ENCODE data around the gene C21orf91. TPM values are rescaled to one million over a fixed set of nuclear protein-coding genes. Genes with fewer than 3 reads are reported as not detected.

C21orf91 gene
- polyA plus RNA-seq, 4 donors: 1.8 to 8.3 (median 2.1) TPM

- H3K9me3 ChIP-seq (ENCODE audit: control insufficient read depth in 2 of 2, insufficient read depth in 1 of 2, low read depth in 1 of 2, low read length in 1 of 2): no peaks in the 10 kb centered on the region
- H3K27me3 ChIP-seq (ENCODE audit: control insufficient read depth in 3 of 3, insufficient read depth in 3 of 3, low read length in 3 of 3): no peaks in the 10 kb centered on the region
- no peaks in the 10 kb centered on the region for H3K36me3 ChIP-seq (ENCODE audit: control insufficient read depth in 3 of 3, insufficient read depth in 2 of 3, low read depth in 1 of 3, low read length in 3 of 3)
- no peaks in the 10 kb centered on the region for H3K4me1 ChIP-seq (ENCODE audit: control insufficient read depth in 3 of 3, insufficient read depth in 2 of 3, low read depth in 1 of 3, low read length in 2 of 3)
- DNase-seq: no peak
- no peak overlapping the region for H3K27ac ChIP-seq (ENCODE audit: low read depth in 1 of 3, low read length in 2 of 3)
- FAIRE-seq: no peak
- H3K4me3 ChIP-seq (ENCODE audit: low read depth in 1 of 3, low read length in 3 of 3): no peak overlapping the region
- 83 to 89% (median 89%) methylated on average over 9 of the region's 9 CpGs for WGBS, 3 donors
Observed at GRCh38 chr21:17763288-17764037, 55.7 kb downstream of the C21orf91 start.

- Histone ChIP-seq H3K9me3 (ENCODE audit: control insufficient read depth in 2 of 2, insufficient read depth in 1 of 2, low read depth in 1 of 2, low read length in 1 of 2) (no peaks in the 10 kb centered on the region), H3K27me3 (ENCODE audit: control insufficient read depth in 3 of 3, insufficient read depth in 3 of 3, low read length in 3 of 3) (no peaks in the 10 kb centered on the region), H3K36me3 (ENCODE audit: control insufficient read depth in 3 of 3, insufficient read depth in 2 of 3, low read depth in 1 of 3, low read length in 3 of 3) (no peaks in the 10 kb centered on the region), H3K4me1 (ENCODE audit: control insufficient read depth in 3 of 3, insufficient read depth in 2 of 3, low read depth in 1 of 3, low read length in 2 of 3) (no peaks in the 10 kb centered on the region), H3K4me3 (ENCODE audit: low read depth in 1 of 3, low read length in 3 of 3) (no peak overlapping the region), H3K27ac (ENCODE audit: low read depth in 1 of 3, low read length in 2 of 3) (no peak overlapping the region)
- DNase-seq (no peak), FAIRE-seq (no peak)
- WGBS, 3 donors: 62 to 91% (median 83%) methylated on average over 4 of the region's 4 CpGs
Observed at GRCh38 chr21:17759511-17760178, 59.5 kb downstream of the C21orf91 start.

- FAIRE-seq (no peak), DNase-seq (no peak)
- Histone ChIP-seq H3K9me3 (ENCODE audit: control insufficient read depth in 2 of 2, insufficient read depth in 1 of 2, low read depth in 1 of 2, low read length in 1 of 2) (no peaks in the 10 kb centered on the region), H3K4me1 (ENCODE audit: control insufficient read depth in 3 of 3, insufficient read depth in 2 of 3, low read depth in 1 of 3, low read length in 2 of 3) (no peaks in the 10 kb centered on the region), H3K4me3 (ENCODE audit: low read depth in 1 of 3, low read length in 3 of 3) (no peak overlapping the region), H3K27me3 (ENCODE audit: control insufficient read depth in 3 of 3, insufficient read depth in 3 of 3, low read length in 3 of 3) (no peaks in the 10 kb centered on the region), H3K36me3 (ENCODE audit: control insufficient read depth in 3 of 3, insufficient read depth in 2 of 3, low read depth in 1 of 3, low read length in 3 of 3) (no peaks in the 10 kb centered on the region), H3K27ac (ENCODE audit: low read depth in 1 of 3, low read length in 2 of 3) (no peak overlapping the region)
- WGBS, 3 donors: 74 to 89% (median 87%) methylated on average over 4 of the region's 4 CpGs
Observed at GRCh38 chr21:17758683-17759082, 60.5 kb downstream of the C21orf91 start.

- H3K4me1 ChIP-seq (ENCODE audit: control insufficient read depth in 3 of 3, insufficient read depth in 2 of 3, low read depth in 1 of 3, low read length in 2 of 3): no peaks in the 10 kb centered on the region
- H3K4me3 ChIP-seq (ENCODE audit: low read depth in 1 of 3, low read length in 3 of 3): no peak overlapping the region
- 88 to 91% (median 89%) methylated on average over 16 to 20 of the region's 20 CpGs for WGBS, 3 donors
- H3K9me3 ChIP-seq (ENCODE audit: control insufficient read depth in 2 of 2, insufficient read depth in 1 of 2, low read depth in 1 of 2, low read length in 1 of 2): no peaks in the 10 kb centered on the region
- FAIRE-seq (no peak), DNase-seq (no peak)
- no peak overlapping the region for H3K27ac ChIP-seq (ENCODE audit: low read depth in 1 of 3, low read length in 2 of 3)
- H3K36me3 ChIP-seq (ENCODE audit: control insufficient read depth in 3 of 3, insufficient read depth in 2 of 3, low read depth in 1 of 3, low read length in 3 of 3): no peaks in the 10 kb centered on the region
- H3K27me3 ChIP-seq (ENCODE audit: control insufficient read depth in 3 of 3, insufficient read depth in 3 of 3, low read length in 3 of 3): no peaks in the 10 kb centered on the region
Observed at GRCh38 chr21:17757671-17758070, 61.5 kb downstream of the C21orf91 start.

GRCh38 chr21:17753736-17754135 is 65.4 kb downstream of the C21orf91 start:
- no peaks in the 10 kb centered on the region for H3K36me3 ChIP-seq (ENCODE audit: control insufficient read depth in 3 of 3, insufficient read depth in 2 of 3, low read depth in 1 of 3, low read length in 3 of 3)
- H3K4me3 ChIP-seq (ENCODE audit: low read depth in 1 of 3, low read length in 3 of 3): no peak overlapping the region
- H3K9me3 ChIP-seq (ENCODE audit: control insufficient read depth in 2 of 2, insufficient read depth in 1 of 2, low read depth in 1 of 2, low read length in 1 of 2): no peaks in the 10 kb centered on the region
- DNase-seq (no peak), FAIRE-seq (no peak)
- WGBS, 3 donors: 61 to 75% (median 71%) methylated on average over 2 of the region's 2 CpGs
- H3K27ac ChIP-seq (ENCODE audit: low read depth in 1 of 3, low read length in 2 of 3): no peak overlapping the region
- no peaks in the 10 kb centered on the region for H3K4me1 ChIP-seq (ENCODE audit: control insufficient read depth in 3 of 3, insufficient read depth in 2 of 3, low read depth in 1 of 3, low read length in 2 of 3)
- no peaks in the 10 kb centered on the region for H3K27me3 ChIP-seq (ENCODE audit: control insufficient read depth in 3 of 3, insufficient read depth in 3 of 3, low read length in 3 of 3)

GRCh38 chr21:17752171-17752570 is 67.0 kb downstream of the C21orf91 start:
- no peaks in the 10 kb centered on the region for H3K36me3 ChIP-seq (ENCODE audit: control insufficient read depth in 3 of 3, insufficient read depth in 2 of 3, low read depth in 1 of 3, low read length in 3 of 3)
- H3K4me1 ChIP-seq (ENCODE audit: control insufficient read depth in 3 of 3, insufficient read depth in 2 of 3, low read depth in 1 of 3, low read length in 2 of 3): no peaks in the 10 kb centered on the region
- FAIRE-seq: no peak
- H3K4me3 ChIP-seq (ENCODE audit: low read depth in 1 of 3, low read length in 3 of 3): no peak overlapping the region
- 72 to 77% (median 73%) methylated on average over 2 of the region's 2 CpGs for WGBS, 3 donors
- no peaks in the 10 kb centered on the region for H3K9me3 ChIP-seq (ENCODE audit: control insufficient read depth in 2 of 2, insufficient read depth in 1 of 2, low read depth in 1 of 2, low read length in 1 of 2)
- H3K27me3 ChIP-seq (ENCODE audit: control insufficient read depth in 3 of 3, insufficient read depth in 3 of 3, low read length in 3 of 3): no peaks in the 10 kb centered on the region
- no peak for DNase-seq
- H3K27ac ChIP-seq (ENCODE audit: low read depth in 1 of 3, low read length in 2 of 3): no peak overlapping the region

- 50 to 57% (median 51%) methylated on average over 2 of the region's 2 CpGs for WGBS, 3 donors
- Histone ChIP-seq H3K4me3 (ENCODE audit: low read depth in 1 of 3, low read length in 3 of 3) (no peak overlapping the region), H3K27ac (ENCODE audit: low read depth in 1 of 3, low read length in 2 of 3) (no peak overlapping the region), H3K9me3 (ENCODE audit: control insufficient read depth in 2 of 2, insufficient read depth in 1 of 2, low read depth in 1 of 2, low read length in 1 of 2) (peaks cover 0 to 8% of the 10 kb centered on the region in 2 donors), H3K36me3 (ENCODE audit: control insufficient read depth in 3 of 3, insufficient read depth in 2 of 3, low read depth in 1 of 3, low read length in 3 of 3) (no peaks in the 10 kb centered on the region), H3K27me3 (ENCODE audit: control insufficient read depth in 3 of 3, insufficient read depth in 3 of 3, low read length in 3 of 3) (no peaks in the 10 kb centered on the region), H3K4me1 (ENCODE audit: control insufficient read depth in 3 of 3, insufficient read depth in 2 of 3, low read depth in 1 of 3, low read length in 2 of 3) (no peaks in the 10 kb centered on the region)
- FAIRE-seq (no peak), DNase-seq (no peak)
Observed at GRCh38 chr21:17746920-17747319, 72.2 kb downstream of the C21orf91 start.

GRCh38 chr21:17745086-17745485 is 74.1 kb downstream of the C21orf91 start:
- DNase-seq: no peak
- Histone ChIP-seq H3K27ac (ENCODE audit: low read depth in 1 of 3, low read length in 2 of 3) (no peak overlapping the region), H3K9me3 (ENCODE audit: control insufficient read depth in 2 of 2, insufficient read depth in 1 of 2, low read depth in 1 of 2, low read length in 1 of 2) (peaks cover 0 to 8% of the 10 kb centered on the region in 2 donors), H3K4me3 (ENCODE audit: low read depth in 1 of 3, low read length in 3 of 3) (no peak overlapping the region), H3K27me3 (ENCODE audit: control insufficient read depth in 3 of 3, insufficient read depth in 3 of 3, low read length in 3 of 3) (no peaks in the 10 kb centered on the region), H3K36me3 (ENCODE audit: control insufficient read depth in 3 of 3, insufficient read depth in 2 of 3, low read depth in 1 of 3, low read length in 3 of 3) (no peaks in the 10 kb centered on the region), H3K4me1 (ENCODE audit: control insufficient read depth in 3 of 3, insufficient read depth in 2 of 3, low read depth in 1 of 3, low read length in 2 of 3) (no peaks in the 10 kb centered on the region)
- no peak for FAIRE-seq
- WGBS, 3 donors: 84 to 90% (median 86%) methylated on average over 6 of the region's 6 CpGs

Measured in small intestine (tissue), 7 donors.